SK-N-SH treated with all-trans-retinoic acid at 6 μM for 48 hours (cell line): ENCODE results near the gene AADACL4.
"Not testable (repeated sequence)": the region's sequence is repeated elsewhere in the genome, so short reads cannot be mapped to it uniquely, and the experiment has no call there.

Experiments
- ATAC-seq: fragments of 200-7000 bp; cut with Tn5 transposase; 3 replicates; pipeline ENCODE4 v1.9.1; 2020; ENCODE audit warnings: mild to moderate bottlenecking, moderate library complexity
- ARNTL ChIP-seq: fragments of 450-650 bp; formaldehyde crosslinking; IDR thresholded peaks from 2 replicates; pipeline ENCODE4 v1.5.0; 2020; ENCODE audit warnings: low read depth, mild to moderate bottlenecking, moderate library complexity, borderline replicate concordance
- BACH2 ChIP-seq: fragments of 250-450 bp; sonication (Bioruptor Pico); IDR thresholded peaks from 2 replicates; pipeline ENCODE4 v1.9.0; 2021; ENCODE audit warnings: mild to moderate bottlenecking, borderline replicate concordance
- CREB5 ChIP-seq: fragments of 250-450 bp; sonication (Bioruptor Pico); IDR thresholded peaks from 2 replicates; pipeline ENCODE4 v1.5.1; 2020; ENCODE audit warnings: low read depth, mild to moderate bottlenecking, moderate library complexity
- CSDC2 ChIP-seq: fragments of 250-450 bp; sonication (Bioruptor Pico); IDR thresholded peaks from 2 replicates; pipeline ENCODE4 v1.5.0; 2020; ENCODE audit warnings: mild to moderate bottlenecking, moderate library complexity
- ESRRG ChIP-seq: fragments of 250-450 bp; sonication (Bioruptor Pico); IDR thresholded peaks from 2 replicates; pipeline ENCODE4 v1.6.1; 2021; ENCODE audit warnings: mild to moderate bottlenecking
- GLIS3 ChIP-seq: fragments of 250-450 bp; sonication (Bioruptor Pico); IDR thresholded peaks from 2 replicates; pipeline ENCODE4 v1.5.0; 2020; ENCODE audit warnings: mild to moderate bottlenecking, moderate library complexity
- ISL1 ChIP-seq: fragments of 250-450 bp; sonication (Bioruptor Pico); IDR thresholded peaks from 2 replicates; pipeline ENCODE4 v2.1.2; 2022; ENCODE audit warnings: mild to moderate bottlenecking, moderate library complexity
- OSR1 ChIP-seq: fragments of 250-450 bp; sonication (Bioruptor Pico); IDR thresholded peaks from 2 replicates; pipeline ENCODE4 v1.8.0; 2022; ENCODE audit warnings: moderate library complexity, mild to moderate bottlenecking, inconsistent platforms
- PATZ1 ChIP-seq: fragments of 250-450 bp; sonication (Bioruptor Pico); IDR thresholded peaks from 2 replicates; pipeline ENCODE4 v1.8.0; 2020; ENCODE audit warnings: mild to moderate bottlenecking, moderate library complexity, borderline replicate concordance
- POU6F1 ChIP-seq: fragments of 250-450 bp; sonication (Bioruptor Pico); IDR thresholded peaks from 2 replicates; pipeline ENCODE4 v1.8.0; 2021; ENCODE audit warnings: low read depth, mild to moderate bottlenecking, moderate library complexity, borderline replicate concordance
- PPARA ChIP-seq: fragments of 250-450 bp; sonication (Bioruptor Pico); IDR thresholded peaks from 2 replicates; pipeline ENCODE4 v1.5.0; 2020; ENCODE audit warnings: mild to moderate bottlenecking, borderline replicate concordance
- RARB ChIP-seq: fragments of 250-450 bp; sonication (Bioruptor Pico); IDR thresholded peaks from 2 replicates; pipeline ENCODE4 v1.8.0; 2021; ENCODE audit warnings: mild to moderate bottlenecking, moderate library complexity
- SNAI2 ChIP-seq: fragments of 250-450 bp; sonication (Bioruptor Pico); IDR thresholded peaks from 2 replicates; pipeline ENCODE4 v1.5.0; 2020; ENCODE audit warnings: mild to moderate bottlenecking, moderate library complexity
- TCF4 ChIP-seq: fragments of 250-450 bp; sonication (Bioruptor Pico); IDR thresholded peaks from 2 replicates; pipeline ENCODE4 v1.8.0; 2021; ENCODE audit warnings: mild to moderate bottlenecking, moderate library complexity, borderline replicate concordance
- TOX ChIP-seq: fragments of 250-450 bp; sonication (Bioruptor Pico); IDR thresholded peaks from 2 replicates; pipeline ENCODE4 v1.8.0; 2021; ENCODE audit warnings: mild to moderate bottlenecking, moderate library complexity, borderline replicate concordance
- ZC3H10 ChIP-seq: fragments of 250-450 bp; sonication (Bioruptor Pico); IDR thresholded peaks from 2 replicates; pipeline ENCODE4 v1.5.1; 2021; ENCODE audit warnings: mild to moderate bottlenecking, moderate library complexity
- ZFP3 ChIP-seq: fragments of 250-450 bp; sonication (Bioruptor Pico); IDR thresholded peaks from 2 replicates; pipeline ENCODE4 v1.5.0; 2020; ENCODE audit warnings: mild to moderate bottlenecking, moderate library complexity
- ZFP30 ChIP-seq: fragments of 450-650 bp; formaldehyde crosslinking; IDR thresholded peaks from 2 replicates; pipeline ENCODE4 v1.5.0; 2022; ENCODE audit warnings: mild to moderate bottlenecking, moderate library complexity
- ZNF565 ChIP-seq: fragments of 450-650 bp; formaldehyde crosslinking; conservative IDR thresholded peaks from 2 replicates; pipeline ENCODE4 v1.5.0; 2020; ENCODE audit warnings: low read depth, mild to moderate bottlenecking, moderate library complexity
- ZNF70 ChIP-seq: fragments of 450-650 bp; formaldehyde crosslinking; IDR thresholded peaks from 2 replicates; pipeline ENCODE4 v1.5.0; 2020; ENCODE audit warnings: mild to moderate bottlenecking, moderate library complexity
- ZNF8 ChIP-seq: fragments of 450-650 bp; formaldehyde crosslinking; IDR thresholded peaks from 2 replicates; pipeline ENCODE4 v1.5.0; 2020; ENCODE audit warnings: mild to moderate bottlenecking, moderate library complexity

Gene AADACL4

GRCh38 chr1:12711536-12711935 lies 67.7 kb downstream of the AADACL4 start (continued):
- TF ChIP-seq POU6F1 (CRISPR knock-in tag) (no peak), ZFP30 (CRISPR knock-in tag) (no peak), TOX (CRISPR knock-in tag) (no peak), ZNF70 (CRISPR knock-in tag) (no peak), TCF4 (no peak), SNAI2 (CRISPR knock-in tag) (no peak), OSR1 (no peak), GLIS3 (CRISPR knock-in tag) (no peak), PPARA (CRISPR knock-in tag) (no peak), PATZ1 (no peak)

GRCh38 chr1:12712076-12712475 lies 68.2 kb downstream of the AADACL4 start:
- ATAC-seq = no peak
- no peak for TF ChIP-seq CREB5
- no peak for TF ChIP-seq POU6F1 (CRISPR knock-in tag)
- TF ChIP-seq ISL1 (CRISPR knock-in tag) = no peak
- no peak for TF ChIP-seq OSR1
- TF ChIP-seq GLIS3 (CRISPR knock-in tag) = no peak
- TF ChIP-seq ZNF565 (CRISPR knock-in tag) = no peak
- no peak for TF ChIP-seq ARNTL (CRISPR knock-in tag)
- TF ChIP-seq BACH2 = no peak
- TF ChIP-seq CSDC2 (CRISPR knock-in tag) = no peak
- TF ChIP-seq ZFP3 (CRISPR knock-in tag) = no peak
- no peak for TF ChIP-seq ESRRG (CRISPR knock-in tag)
- no peak for TF ChIP-seq ZFP30 (CRISPR knock-in tag)
- no peak for TF ChIP-seq ZC3H10 (CRISPR knock-in tag)
- TF ChIP-seq, all 23 proteins: peak for 0

- TF ChIP-seq ISL1 (CRISPR knock-in tag) (no peak), TOX (CRISPR knock-in tag) (no peak), CREB5 (no peak), PPARA (CRISPR knock-in tag) (no peak), OSR1 (no peak), ZNF8 (CRISPR knock-in tag) (no peak), POU6F1 (CRISPR knock-in tag) (no peak), GLIS3 (CRISPR knock-in tag) (no peak), ZC3H10 (CRISPR knock-in tag) (no peak), PATZ1 (no peak), SNAI2 (CRISPR knock-in tag) (no peak), ZNF70 (CRISPR knock-in tag) (no peak), RARB (CRISPR knock-in tag) (no peak), CSDC2 (CRISPR knock-in tag) (no peak), ZFP3 (CRISPR knock-in tag) (no peak), TCF4 (no peak), ARNTL (CRISPR knock-in tag) (no peak)
- ATAC-seq = no peak
These were observed 69.0 kb downstream of the AADACL4 start for GRCh38 chr1:12712929-12713328.

GRCh38 chr1:12713651-12714050 lies 69.8 kb downstream of the AADACL4 start:
- not testable (repeated sequence) for ATAC-seq
